ENCODE measurements around the gene MYMX.

MYMX gene

DNA sequence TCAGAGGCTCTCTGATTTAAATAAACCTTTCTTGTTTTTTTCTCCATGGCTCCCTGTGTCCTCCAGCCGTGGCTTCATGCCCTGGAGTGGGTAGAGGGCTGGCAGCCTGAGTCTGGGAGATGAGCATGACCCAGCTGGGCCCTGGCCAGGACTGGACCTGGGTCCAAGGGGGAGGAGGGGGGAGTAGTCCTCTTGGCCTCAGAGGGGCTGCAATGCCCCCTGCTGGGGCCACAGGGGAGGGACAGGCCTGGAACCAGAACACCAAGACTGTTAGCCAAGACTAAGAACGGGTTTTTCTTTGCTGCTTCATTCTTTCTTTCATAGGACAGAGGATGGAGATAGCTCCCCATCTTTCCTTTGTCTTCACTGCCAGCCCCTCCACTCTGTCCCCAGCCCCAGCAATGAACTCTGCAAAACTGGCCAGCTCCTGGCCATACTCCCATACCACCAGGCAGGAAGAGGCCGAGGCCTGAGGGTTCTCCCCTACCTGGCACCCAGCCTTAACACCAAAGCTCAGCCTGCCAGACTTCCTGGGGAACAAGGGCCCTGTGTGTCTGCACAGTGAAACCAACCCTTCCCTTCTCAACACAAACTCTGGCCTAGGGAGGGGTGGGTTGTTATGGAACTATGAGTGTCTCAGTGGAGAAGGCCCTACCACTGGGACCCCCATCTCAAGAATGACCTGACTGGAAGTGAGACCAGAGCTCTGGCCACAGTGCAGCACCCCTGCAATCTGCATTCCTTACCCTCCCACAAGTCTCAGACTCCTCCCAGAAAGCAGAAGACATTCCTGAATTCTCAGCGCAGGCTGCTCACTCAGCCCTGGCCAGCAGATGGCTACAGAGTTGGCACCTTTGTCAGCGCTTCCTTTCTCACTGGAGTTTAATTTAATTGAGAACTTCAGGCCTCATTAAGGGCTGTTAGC is 17.6 kb downstream of the MYMX start:
- DNase-seq = peak; percentile 14

DNA sequence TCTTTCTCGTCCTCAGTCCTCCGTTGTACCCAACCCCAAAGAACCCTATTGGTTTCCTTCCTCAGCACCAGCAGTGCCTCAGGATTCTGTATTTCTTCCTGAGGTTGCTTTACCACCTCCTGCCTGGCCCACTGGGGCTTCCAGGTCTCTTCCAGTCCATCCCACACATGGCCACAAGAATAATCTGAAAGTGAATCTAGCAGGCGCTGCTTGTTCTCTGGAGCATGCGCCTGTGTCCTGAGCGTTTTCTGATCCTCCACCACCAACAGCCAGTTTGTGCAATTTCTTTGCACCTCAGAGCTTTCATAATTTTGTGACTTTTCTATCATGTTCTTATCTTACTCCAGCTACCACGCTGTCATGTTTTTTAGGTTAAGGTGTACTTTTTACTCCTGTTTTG is 18.5 kb downstream of the MYMX start:
- no peak for DNase-seq

DNA sequence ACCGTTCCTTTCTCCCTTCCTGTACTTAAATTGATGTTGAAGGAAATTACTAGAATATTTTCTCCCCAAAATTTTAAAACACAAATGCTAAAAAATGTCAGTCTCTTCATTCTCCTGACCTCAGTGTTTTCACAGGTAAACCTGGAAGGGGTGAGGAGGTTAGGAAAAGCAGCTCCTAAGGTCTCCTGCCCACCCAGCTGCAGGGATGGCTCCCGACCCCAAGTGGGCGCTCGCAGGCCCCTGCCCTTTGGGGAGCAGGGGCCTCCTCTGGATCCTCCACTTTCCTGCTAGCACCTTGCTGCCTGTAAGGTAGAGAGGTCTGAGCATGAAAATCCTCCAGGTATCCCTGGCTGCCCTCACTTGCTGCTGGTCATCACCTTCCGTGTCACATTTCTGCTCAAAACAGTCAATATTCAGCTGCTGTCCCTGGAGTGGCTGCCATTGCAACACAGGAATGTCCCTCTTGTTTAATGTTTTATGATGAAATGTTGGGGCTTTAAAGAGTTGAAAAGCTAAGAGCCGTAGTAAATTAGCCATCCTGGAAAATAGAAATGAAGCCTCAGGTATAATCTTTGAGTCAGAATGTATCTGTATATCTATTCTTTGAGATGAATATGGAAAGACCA is 19.3 kb downstream of the MYMX start:
- no peak for DNase-seq

DNA sequence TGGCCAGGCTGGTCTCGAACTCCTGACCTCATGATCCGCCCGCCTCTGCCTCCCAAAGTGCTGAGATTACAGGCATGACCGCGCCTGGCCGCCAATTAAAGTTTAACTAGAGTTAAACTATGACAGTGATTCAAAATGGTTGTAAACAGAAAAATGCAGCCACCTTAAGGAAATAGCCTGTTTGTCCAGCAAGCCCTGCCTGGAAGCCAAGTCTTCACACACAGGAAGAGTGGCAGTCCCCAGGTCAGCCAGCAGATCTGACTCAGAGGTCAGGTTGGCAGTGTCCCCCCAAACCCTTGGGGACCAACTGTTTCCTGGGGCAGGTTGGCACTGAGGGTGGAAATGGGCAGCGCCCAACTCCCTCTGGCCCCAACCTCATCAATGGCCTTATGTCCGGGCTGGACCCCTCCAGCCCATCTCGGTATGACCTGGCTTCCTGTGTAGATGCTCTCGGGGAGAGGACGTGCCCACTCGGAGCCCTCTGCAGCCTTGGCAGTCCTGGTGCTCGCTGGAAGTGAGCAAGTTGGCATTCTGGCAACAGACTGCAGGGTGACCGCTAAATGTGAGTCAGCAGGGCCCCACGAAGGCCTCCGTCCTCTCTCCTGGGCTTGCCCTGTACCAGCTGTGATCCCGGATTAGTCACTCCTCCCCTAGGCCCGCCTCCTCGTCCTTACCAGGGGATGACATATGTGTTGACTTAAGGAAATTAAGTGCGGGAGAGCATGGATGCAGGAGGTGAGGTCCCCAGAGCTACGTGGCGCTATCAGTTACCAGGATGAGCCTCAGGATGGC is 20.5 kb downstream of the MYMX start:
- DNase-seq = peak; percentile 69

DNA sequence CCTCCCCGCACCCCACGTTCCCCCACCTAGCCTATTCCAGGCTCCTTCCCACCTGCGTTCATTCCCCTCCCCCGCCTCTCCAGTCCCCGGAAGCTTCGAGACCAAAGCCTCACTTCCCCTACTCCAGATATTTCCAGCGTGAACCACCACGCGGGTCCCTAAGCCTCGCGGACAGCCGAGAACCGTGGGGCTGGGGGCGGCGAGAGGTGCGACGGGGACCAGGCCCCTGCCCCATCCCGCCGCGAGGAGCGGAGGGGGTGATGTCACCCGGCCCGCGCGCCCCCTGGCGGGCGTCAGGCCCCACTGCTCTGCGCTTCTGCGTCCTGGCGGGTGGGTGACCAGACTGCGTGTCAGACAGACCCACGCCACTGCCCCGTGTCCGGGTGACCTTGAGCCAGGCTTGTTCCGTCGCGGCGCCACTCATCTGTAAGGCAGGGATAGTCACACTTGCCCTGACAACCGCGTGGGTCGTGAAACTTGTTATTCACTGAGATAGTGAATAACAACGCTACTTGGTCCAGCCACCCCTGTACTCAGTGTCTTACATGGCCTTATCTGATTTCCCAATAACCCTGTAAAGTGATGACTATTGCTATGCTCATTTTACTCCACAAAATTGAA is 21.2 kb downstream of the MYMX start:
- DNase-seq = peak; percentile 56

DNA sequence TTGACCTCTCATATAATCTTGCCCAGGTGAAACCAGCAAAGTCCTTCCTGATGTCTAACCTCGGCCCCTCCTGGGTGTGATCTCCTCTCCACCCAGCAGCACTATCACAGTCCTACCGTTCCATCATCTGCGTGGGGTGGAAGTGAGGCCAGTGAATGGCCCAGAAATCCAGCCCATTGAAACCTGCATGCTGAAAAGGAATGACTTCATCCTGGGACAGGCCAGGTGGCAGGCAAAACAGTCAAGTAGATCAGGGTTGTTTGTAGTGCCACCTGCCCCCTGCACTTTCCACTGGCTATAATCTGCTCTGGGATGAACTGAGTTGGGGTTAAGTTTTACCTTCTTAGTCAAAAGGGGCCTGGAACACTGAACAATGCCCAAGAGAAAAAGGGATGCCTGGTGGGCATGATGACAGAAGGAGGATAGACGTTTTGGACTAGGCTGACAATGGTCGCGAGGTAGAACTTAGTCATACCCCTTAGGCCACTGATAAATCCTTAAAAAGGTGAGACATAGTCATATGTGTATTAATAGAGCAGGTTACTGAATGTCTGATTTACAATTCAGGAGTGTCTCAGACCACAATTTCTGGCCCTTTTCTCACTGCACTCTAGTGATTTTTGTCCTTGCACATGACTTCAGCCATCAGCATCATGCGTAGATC is 22.1 kb downstream of the MYMX start:
- DNase-seq = no peak

DNA sequence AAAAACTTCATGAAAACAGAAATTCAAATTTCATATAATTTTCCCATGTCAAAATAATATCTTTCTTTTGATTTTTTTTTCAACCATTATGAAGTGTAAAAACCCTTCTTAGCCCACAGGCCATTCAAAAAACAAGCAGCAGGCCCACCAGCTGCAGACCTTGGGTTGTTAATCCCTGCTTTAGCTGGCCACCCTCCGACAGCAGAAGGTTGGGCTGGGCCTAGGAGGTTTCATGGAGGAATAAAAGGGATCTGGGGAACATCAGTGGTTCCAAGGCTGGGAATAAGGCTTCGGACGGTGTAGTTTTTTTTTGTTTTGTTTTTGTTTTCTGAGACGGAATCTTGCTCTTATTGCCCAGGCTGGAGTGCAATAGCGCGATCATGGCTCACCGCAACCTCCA is 26.6 kb downstream of the MYMX start:
- no peak for DNase-seq

DNA sequence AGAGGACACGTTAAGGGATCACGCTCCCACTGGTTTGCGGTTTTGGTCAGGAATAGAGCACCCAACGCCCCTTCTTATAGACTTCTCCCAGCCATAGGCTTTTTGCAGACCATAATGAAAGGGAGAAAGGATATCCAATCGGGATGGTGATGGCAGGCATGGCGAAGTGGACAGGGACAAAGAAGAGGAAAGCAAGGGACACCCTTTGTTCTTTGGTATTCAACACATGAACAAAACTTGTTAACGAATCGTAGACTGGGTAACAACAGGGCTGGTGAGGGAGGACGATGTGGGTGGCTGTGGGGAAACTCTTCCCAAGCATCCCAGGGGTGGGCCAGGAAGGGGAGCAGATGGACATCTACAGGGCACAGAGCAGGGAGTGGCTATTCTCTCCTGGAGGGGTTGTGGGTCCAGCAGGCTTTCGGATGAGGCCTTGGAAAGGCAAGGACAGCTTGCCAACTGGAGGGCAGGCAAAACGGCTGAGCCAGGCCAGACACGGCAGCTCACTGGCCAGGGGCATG is 28.7 kb downstream of the MYMX start:
- no peak for DNase-seq

DNA sequence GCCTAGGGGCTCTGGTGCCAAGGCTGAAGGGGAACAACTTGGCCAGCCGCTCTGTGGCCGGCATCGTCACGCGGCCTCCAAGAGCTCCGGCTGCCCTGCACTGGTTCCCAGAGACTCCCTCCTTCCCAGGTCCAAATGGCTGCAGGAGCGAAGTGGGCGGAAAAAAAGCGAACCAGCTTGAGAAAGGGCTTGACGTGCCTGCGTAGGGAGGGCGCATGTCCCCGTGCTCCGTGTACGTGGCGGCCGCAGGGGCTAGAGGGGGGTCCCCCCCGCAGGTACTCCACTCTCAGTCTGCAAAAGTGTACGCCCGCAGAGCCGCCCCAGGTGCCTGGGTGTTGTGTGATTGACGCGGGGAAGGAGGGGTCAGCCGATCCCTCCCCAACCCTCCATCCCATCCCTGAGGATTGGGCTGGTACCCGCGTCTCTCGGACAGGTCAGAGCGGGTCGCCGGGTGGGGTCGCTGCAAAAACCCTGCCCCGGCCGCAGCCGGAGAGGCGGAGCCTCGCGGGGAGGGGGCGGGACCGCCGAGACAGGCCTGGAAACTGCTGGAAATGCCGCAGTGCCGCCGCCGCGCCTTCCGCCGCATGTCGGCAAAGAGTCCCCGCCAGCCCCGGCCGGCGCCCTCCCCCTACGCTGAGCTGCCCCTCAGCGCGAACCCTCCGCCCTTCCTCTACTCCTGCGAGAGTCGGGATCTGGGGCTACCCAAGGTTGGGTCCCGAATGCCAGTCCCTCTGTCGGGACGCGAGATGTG is 29.4 kb downstream of the MYMX start:
- peak; percentile 56 for DNase-seq

DNA sequence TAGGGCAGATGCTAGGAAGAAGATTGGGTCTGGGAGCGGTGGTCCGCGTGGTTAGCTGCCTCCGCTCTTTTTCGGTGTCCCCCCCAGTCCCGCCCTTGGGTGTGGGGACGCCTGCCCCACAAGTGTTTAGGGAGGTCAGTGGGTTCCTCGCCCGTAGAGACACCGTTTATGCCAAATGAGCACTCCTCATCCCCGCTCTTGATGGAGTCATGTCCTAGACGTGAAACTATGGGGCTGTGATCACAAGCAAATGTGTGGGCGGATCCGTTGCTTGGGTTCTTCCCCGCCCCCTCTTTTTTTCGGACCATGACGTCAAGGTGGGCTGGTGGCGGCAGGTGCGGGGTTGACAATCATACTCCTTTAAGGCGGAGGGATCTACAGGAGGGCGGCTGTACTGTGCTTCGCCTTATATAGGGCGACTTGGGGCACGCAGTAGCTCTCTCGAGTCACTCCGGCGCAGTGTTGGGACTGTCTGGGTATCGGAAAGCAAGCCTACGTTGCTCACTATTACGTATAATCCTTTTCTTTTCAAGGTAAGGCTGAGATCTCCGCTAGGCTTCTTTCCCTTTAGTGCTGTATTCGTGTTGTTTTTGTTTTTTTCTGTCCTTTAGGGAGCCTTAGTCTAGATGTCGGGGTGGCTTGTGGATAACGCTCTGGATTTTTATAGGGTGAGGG is 30.1 kb downstream of the MYMX start, which contains the start of gene HSP90AB1:
Gene HSP90AB1, plus strand, starts transcription at position 439 of the 675 bp plus-strand sequence. CDS start 1,529 bp downstream, outside the sequence.
- DNase-seq = peak; percentile 97

DNA sequence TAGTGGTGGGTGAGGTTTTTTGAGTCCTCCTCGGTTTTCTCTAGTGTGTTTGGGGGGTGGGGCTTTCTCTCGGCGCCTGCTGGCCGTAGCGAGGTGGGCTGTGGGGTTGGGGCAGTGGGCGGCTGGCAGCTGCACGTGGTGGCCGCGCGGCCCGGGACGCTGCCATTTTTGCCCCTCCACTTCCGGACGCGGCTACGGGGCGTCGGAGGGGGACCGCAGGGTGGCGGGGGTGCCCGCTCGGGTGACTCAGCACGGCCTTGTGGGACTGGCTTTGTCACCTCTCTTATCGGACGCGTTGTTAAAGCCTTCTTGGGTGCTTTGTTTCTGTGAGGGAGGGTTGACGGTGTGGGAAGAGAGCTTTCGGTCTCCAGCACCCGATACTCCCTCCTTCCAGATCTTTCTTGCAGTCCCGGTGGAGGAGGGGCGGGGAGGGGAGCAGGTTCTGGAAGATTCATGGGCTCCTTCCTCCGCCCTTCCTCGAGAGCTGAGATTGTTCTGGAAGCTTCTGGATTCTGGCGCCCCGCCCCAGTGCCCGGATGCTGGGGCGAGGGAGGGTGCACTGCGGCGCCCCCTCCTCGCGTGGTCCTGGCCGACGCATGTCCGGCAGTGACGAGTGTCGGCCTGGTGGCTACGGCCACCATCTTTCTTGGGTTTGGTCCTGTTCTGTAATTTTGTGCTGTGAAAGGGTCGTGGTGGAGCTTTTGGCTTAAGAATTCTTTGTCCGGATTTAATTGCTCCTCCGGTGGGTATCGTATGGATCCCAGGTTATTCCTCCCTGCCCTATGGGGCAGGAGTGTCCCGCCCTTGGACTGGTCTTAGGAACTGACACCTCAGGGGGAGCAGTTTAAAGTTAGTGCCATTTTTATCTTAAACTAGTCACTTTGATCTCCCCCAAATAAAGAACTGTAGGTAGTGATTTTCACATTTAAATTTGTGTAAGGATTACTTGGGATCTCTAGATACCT is 30.9 kb downstream of the MYMX start:
- peak; percentile 61 for DNase-seq

DNA sequence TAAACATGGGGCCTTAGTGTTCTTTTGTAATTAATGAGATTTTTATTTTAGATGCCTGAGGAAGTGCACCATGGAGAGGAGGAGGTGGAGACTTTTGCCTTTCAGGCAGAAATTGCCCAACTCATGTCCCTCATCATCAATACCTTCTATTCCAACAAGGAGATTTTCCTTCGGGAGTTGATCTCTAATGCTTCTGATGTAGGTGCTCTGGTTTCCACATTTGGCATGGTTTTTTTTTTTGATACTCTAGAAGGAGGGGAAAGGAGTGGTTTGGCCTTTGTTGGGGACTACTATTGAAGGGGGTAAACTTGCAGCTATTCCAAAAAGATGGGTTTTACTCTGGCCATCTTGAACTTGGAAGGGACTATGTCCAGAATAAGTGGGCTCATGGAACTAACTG is 31.9 kb downstream of the MYMX start:
- DNase-seq = no peak

DNA sequence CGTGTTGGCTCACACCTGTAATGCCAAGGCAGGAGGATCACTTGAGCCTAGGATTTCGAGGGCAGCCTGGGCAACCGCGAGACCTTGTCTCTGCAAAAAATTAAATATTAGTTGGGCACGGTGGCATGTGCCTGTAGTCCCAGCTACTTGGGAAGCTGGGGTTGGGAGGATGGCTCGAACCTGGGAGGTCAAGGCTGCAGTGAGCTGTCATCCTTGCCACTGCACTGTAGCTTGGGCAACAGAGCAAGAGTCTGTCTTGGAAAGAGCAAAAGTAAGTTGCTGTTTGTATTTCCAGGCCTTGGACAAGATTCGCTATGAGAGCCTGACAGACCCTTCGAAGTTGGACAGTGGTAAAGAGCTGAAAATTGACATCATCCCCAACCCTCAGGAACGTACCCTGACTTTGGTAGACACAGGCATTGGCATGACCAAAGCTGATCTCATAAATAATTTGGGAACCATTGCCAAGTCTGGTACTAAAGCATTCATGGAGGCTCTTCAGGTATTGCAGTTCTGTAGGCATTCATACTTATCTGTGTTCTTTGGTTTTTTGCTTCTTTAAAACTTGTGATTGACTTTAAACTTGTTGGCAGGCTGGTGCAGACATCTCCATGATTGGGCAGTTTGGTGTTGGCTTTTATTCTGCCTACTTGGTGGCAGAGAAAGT is 32.5 kb downstream of the MYMX start:
- DNase-seq = no peak

DNA sequence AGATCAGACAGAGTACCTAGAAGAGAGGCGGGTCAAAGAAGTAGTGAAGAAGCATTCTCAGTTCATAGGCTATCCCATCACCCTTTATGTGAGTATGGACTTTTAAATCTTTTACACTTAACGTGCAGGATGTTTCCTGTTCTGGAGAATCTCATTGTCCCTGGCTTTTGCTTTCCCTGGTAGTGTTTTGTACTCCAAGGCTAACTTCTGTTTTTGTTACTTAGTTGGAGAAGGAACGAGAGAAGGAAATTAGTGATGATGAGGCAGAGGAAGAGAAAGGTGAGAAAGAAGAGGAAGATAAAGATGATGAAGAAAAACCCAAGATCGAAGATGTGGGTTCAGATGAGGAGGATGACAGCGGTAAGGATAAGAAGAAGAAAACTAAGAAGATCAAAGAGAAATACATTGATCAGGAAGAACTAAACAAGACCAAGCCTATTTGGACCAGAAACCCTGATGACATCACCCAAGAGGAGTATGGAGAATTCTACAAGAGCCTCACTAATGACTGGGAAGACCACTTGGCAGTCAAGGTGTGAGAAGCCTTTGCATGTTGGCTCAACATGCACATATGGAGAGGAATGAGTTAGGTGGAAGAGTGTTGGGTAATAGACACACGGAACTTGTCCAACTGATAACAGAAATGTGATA is 33.5 kb downstream of the MYMX start:
- DNase-seq = no peak

DNA sequence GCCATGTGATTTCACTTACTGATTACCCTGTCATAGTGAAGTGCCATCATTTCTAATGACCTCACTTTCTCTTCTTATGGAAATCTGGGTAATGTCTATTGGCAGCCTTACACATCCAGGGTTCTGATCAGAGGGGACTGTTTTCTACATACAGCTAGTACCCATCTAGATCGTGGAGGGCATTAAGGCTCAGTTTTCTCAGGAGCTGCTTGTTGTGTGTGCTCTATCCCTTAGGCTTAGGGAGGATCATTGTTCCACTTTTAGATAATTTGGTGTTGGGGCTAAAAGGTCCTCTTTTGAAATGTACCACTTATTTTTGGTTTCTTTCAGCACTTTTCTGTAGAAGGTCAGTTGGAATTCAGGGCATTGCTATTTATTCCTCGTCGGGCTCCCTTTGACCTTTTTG is 34.0 kb downstream of the MYMX start:
- no peak for DNase-seq

DNA sequence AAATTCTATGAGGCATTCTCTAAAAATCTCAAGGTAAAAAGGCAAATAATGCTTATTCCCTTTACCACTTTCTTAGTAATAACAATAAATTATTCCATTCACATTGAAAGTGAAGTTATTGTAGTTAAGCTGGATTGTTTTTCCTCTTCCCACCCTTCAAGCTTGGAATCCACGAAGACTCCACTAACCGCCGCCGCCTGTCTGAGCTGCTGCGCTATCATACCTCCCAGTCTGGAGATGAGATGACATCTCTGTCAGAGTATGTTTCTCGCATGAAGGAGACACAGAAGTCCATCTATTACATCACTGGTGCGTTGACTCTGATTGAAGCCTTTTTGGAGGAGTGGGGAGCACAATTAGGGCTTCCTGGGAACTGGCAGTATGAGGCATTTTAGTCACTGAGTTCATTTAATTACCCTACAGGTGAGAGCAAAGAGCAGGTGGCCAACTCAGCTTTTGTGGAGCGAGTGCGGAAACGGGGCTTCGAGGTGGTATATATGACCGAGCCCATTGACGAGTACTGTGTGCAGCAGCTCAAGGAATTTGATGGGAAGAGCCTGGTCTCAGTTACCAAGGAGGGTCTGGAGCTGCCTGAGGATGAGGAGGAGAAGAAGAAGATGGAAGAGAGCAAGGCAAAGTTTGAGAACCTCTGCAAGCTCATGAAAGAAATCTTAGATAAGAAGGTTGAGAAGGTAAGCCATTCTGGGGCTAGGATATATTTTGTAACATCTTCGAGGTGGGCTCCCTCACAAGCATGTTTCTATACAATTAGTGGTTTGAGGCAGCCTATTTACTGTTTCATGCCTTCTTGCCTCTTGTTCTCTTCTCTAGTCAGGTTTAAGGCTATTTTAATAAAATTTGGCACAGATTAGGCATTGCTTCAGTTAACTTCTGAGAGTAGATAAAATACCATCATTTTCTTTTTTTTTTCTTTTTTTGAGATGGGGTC is 35.1 kb downstream of the MYMX start:
- no peak for DNase-seq
